Activated CD8-positive, alpha-beta memory T cell treated with anti-CD3 and anti-CD28 coated beads, Interleukin-2, amount 50 U/mL, for 48 hours (primary cell): ENCODE measurements around the gene UBL7.

Experiments
- DNase-seq: peaks from one replicate; pipeline ENCODE4 v3.0.0-alpha.2; 2020

UBL7 gene

GRCh38 chr15:74406517-74406916, 54.4 kb downstream of the UBL7 start:
- DNase-seq: no peak

DNA sequence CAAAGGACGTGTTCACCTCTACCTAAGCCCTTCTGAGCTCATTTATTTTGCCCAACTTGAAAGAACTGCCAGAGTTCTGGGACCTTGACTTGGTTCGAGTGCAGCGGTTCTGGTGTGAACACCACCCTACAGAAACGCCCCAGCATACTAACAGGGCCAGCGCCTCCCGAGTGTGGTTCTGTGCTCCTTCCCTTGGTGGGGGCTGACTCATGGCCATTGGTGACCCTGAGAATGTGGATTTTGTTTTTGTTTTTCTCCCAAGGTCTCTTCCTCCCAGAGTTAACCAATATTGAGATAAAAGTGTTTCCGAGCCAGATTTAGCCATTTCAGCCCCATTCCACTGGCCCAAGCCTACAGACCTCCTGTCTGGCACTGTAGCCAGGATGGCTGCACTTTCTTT, 55.1 kb downstream of the UBL7 start:
- no peak for DNase-seq

DNA sequence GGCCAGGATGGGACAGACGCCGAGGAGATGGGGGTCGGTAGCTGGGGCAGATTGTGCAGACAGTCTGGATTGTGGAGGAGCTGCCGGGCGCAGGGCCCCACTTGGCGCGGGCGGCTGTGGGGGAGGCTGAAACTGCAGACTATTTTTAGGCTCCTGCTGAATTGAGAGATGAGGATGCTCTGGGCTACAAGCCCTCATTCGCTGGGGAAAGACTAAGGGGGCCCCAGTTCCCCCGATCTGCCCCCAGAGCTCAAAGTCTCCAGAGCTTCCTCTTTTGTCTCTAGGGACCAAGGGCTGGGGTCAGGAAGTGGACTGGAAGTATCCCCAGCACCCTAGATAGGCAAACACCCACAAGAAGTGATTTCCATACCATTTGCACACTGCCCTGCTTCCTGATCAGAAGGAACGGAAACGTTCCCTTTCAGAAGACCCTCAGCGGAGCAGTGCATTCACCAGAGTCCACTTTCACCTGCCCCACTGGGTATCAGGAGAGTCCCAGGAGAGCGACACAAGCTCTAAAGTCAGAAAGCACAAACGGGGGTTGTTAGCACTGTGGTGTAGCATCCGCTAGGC, 56.9 kb downstream of the UBL7 start:
- DNase-seq: no peak

GRCh38 chr15:74403588-74403919, 57.4 kb downstream of the UBL7 start:
- no peak for DNase-seq

GRCh38 chr15:74402873-74403587, 57.9 kb downstream of the UBL7 start:
- DNase-seq: peak; percentile 89

DNA sequence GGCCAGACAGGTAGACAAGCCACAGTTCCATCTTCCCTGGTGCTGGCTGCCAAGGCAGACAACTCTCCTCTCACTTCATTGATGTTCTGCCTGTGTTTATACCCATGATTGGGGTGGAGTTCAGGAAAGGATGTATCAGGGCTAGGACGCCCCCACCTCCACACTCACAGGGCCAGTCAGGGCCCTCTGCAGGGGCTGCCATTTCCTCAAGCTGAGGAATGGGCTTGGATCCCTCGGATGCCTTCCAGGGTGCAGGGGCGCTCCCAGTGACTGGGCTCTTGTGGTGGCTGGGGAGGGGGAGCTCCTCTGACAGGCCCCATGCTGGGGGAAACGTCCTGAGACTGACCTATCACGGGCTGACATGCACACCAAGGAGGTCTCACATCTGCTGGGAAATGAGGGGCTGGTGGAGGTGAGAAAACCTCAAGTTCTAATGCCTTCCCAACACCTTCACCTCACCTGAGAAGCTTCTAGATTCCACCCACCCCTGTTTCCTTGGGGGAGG, 58.6 kb downstream of the UBL7 start:
- DNase-seq: no peak

DNA sequence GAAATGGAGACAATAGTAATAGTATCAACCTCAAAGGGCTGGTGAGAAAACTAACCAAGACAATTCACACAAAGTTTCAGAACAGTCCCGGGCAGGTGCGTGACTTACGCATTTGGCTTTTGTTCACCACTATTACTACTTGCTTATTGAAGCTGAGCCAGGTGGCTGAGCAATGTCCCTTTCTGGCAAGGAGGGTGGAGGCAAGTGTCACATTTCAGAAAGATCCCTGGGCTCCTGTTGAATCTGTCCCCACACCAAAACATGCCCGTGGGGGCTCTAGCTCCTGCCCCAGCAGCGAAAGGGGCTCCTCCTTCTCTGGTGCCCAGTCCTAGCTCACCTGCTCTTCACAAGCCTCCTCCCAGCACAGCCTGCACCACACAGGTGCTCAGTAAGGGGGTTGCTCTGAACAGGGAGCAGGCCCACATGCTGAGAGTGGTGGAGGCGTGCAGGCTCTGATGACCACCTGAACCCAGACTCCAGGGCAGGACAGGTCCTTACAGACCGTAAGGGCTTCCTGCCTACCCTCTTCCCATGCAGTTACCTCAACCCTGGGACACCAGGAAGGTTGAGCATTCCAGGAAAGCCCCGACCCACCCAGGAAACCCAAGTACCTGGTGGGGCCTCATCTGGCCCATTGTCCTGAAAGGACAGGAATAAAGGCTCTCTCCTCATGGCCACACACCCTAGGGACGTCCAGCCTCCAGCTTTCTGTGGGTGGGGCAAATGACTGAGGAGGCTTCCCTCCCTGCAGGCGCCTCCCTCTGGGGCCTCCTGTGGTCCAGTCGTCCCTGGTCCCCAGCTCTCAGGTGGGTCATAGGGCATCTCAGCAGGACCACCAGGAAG, 59.8 kb downstream of the UBL7 start:
- DNase-seq: peak; percentile 77

- DNase-seq: no peak
Observed at GRCh38 chr15:74400313-74400860, 60.6 kb downstream of the UBL7 start.

- peak; percentile 83 for DNase-seq
Observed at GRCh38 chr15:74399511-74400312, 61.2 kb downstream of the UBL7 start.

DNA sequence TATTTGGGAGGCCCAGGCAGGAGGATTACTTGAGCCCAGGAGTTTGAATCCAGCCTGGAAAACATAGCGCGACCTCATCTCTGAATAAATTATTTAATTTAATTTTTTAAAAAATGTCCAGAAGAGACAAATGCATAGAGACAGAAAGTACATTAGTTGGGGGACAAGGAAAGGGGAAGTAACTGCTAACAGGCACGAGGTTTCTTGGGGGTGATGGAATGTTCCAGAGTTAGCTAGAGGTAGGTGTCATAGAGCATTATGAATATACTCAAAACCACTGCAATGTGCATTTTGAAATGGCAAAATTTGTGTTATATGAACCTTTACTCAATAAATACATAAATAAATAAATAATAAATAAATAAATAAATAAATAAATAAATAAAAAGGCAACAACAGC, 61.9 kb downstream of the UBL7 start:
- no peak for DNase-seq

- DNase-seq: no peak
Observed at GRCh38 chr15:74398183-74398582, 62.8 kb downstream of the UBL7 start.

DNA sequence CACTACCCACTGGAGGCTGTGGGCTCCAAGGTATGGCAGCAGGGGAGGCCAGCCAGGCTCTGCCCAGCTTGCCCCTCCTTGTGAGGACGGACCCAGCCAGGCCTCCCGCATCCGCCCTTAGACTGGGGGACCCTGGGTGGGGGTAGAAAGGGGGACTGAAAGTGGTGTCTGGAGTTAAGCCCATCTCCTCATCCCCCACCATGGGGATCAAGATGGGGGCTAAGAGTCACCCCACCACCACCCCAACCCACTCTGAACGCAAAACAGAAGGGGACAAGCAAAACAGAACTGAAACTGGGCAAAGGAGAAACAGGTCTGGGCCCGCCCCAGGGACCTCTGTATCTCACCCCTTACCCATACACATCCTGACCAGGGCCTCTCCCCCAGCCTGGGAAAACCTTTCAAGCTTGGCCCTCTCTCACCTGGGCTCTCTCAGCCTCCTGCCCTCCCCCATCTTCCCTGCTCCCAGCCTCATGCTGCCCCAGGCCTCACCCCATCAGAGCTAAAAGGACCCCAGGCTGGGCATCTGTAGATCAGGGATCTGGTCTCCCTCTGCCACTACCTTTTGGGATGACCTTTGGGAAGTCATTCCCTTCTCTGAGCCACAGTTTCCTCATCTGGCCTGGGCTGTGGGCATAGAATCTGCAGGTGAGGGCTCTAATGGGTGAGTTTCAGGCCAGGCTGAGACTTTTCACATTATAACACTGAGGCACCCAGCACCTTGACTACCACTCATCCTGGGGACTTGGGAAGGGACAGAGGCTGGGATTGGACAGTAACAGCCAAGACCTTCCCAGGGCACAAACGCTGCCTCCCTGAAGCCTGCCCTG, 63.5 kb downstream of the UBL7 start:
- peak; percentile 72 for DNase-seq

DNA sequence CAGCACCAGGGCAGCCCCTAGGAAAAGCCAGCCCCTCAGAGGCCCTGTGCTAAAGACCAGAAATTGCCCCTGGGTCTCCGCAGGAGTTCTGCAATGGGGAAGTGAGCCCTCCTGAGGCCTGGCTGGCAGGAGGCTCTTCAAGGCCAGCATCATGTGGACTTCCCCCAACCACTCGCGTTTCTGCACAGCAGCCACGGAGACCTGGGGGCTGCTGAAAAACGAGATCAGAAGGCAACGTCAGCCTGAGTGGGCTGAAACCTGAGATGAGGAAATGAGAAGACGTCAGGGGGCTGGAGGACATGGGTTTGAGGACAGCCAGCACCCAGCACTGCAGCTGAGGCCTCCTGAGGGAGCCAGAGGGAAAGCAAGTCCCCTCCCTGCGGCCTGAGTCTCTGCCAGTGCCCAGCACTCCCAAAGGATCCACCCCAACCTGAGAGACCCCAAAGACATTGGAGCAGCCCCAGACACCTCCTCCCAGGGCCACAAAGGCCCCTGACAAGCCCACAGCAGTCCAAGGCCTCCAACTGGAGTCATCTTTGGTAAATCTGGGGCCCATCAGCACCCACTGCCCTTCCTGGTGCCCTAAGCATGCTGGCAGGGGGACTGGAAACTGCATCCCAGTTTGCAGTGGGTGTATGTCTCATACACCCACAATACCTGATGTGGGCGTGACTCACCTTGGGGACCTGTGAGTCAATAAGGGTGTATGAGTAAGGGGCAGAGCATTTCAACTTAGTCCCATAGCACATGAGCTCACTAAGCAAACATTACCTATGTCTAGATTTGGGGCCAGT, 64.3 kb downstream of the UBL7 start:
- peak; percentile 80 for DNase-seq

DNA sequence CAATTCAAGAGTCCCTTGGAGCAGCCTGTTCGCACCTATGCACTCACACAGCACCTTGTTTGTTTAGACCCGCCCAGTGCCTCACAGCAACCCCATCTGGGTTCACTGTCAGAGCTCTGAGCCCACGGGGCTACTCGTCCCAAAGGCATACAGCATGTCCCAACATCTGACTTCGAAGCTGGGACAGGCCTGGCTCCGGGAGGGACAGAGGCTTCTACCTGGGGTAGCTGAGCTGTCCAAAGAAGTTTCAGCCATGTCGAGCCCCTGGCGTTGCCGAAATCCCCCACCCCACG, 64.9 kb downstream of the UBL7 start:
- DNase-seq: no peak
